ENCODE measurements around the gene TMPRSS6. TPM values are rescaled to one million over a fixed set of nuclear protein-coding genes. Genes with fewer than 3 reads are reported as not detected.

Gene TMPRSS6
- total and polyA plus RNA-seq, 2 of the 13 experiments (the other 11 are each of a cell fraction or from before 2014, with no cell fraction given), result 4.2 to 4.8 TPM

DNA sequence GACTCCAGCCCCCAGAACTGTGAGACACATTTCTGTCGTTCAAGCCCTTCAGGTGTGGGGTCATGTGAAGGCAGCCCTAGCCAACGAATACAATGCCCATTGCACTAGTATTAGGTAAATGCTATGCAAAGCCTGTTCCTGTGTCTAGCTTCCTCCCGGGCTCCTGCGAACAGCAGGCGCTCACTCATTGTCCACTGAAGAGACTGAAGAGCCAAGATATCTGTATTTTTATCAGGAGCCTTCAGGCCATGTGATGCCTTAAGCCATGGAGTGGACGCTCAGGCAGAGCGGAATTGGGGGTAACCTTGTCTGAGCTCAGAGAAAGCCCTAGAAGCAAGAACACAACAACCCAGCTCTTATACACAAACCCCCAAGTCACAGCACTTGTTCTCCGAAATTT, 4.2 kb upstream of the TMPRSS6 start (continued):
- TF ChIP-seq, protein P1, sequence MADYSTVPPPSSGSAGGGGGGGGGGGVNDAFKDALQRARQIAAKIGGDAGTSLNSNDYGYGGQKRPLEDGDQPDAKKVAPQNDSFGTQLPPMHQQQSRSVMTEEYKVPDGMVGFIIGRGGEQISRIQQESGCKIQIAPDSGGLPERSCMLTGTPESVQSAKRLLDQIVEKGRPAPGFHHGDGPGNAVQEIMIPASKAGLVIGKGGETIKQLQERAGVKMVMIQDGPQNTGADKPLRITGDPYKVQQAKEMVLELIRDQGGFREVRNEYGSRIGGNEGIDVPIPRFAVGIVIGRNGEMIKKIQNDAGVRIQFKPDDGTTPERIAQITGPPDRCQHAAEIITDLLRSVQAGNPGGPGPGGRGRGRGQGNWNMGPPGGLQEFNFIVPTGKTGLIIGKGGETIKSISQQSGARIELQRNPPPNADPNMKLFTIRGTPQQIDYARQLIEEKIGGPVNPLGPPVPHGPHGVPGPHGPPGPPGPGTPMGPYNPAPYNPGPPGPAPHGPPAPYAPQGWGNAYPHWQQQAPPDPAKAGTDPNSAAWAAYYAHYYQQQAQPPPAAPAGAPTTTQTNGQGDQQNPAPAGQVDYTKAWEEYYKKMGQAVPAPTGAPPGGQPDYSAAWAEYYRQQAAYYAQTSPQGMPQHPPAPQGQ (CRISPR knock-in tag; IDR thresholded peaks at IDR 0.05; ENCODE audit: borderline replicate concordance), result no peak
- TF ChIP-seq POLR2AphosphoS5 (IDR thresholded peaks at IDR 0.05; ENCODE audit: low read depth, low read length) (no peak), ADNP (CRISPR knock-in tag; IDR thresholded peaks at IDR 0.05) (no peak), SP2 (CRISPR knock-in tag; IDR thresholded peaks at IDR 0.05) (no peak)
- TF ChIP-seq, protein P2, sequence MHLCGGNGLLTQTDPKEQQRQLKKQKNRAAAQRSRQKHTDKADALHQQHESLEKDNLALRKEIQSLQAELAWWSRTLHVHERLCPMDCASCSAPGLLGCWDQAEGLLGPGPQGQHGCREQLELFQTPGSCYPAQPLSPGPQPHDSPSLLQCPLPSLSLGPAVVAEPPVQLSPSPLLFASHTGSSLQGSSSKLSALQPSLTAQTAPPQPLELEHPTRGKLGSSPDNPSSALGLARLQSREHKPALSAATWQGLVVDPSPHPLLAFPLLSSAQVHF (CRISPR knock-in tag; IDR thresholded peaks at IDR 0.05), result no peak

DNA sequence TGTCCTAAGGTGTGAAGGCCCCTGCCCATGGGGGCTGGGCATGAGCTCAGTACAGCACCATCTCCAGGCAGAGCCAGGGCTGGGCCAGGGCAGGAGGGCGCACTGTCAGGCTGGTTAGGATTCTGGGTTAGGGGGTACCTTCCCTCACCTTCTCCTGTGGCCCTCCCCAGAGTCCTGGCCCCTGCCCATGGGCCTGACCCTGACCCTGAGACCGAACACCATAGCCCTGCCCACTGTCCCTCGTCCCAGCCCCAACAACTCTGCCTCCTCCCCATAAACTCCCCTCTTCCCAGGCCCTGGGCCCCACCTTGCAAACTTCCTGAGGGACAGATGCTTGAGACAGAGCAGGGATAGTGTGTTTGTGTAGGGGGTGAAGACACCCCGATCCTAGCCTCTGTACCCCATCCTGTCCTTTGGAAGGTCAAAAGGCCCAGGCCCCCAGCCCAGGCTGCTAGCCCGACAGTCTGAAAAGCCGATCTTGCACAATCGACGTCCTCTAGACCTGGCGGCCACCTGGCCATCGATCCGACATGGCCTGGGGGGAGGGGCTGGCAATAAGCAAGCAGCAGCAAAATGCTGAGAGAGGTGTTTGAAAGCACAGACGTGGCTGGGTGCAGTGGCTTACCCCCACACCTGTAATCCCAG, 2.7 kb upstream of the TMPRSS6 start:
- no TSS peak for BruUV-seq (replicated peaks)
- ATAC-seq, result 0 out of 3 replicates have a peak, but pooled peaks have one; percentile 2
- in situ Hi-C loops (cut with HindIII; ENCODE audit: extremely low pct_ligation_motif_present, low pct_unique_long_range_greater_than_20kb) (no loop called here), intact Hi-C loops (cut with micrococcal nuclease; ENCODE audit: unreplicated experiment) (no loop called here)
- no peaks in the 10 kb centered on the region for H3K9me3 ChIP-seq (ENCODE audit: low read length)
- peak overlapping the region; percentile 33; the same call in 1 of the 2 replicates for H3K4me2 ChIP-seq (ENCODE audit: low read depth, low read length)
- H3K79me2 ChIP-seq (ENCODE audit: insufficient read depth, low read length), result no peaks in the 10 kb centered on the region
- WGBS (ENCODE audit: low lambda C conversion rate), result 0% methylated on average over 11 of the region's 12 CpGs
- H3K36me3 ChIP-seq (replicated peaks in 1 of 2; ENCODE audit: control insufficient read depth in 1 of 2, insufficient read depth in 2 of 2, low read length in 2 of 2), result no peaks in the 10 kb centered on the region
- no peak overlapping the region for H3K9ac ChIP-seq (ENCODE audit: insufficient read depth, low read depth, low read length)
- CTCF ChIA-PET (ENCODE audit: low intra/inter-chr PET ratio, low total read pairs), result no interaction called here
- no peak overlapping the region for H2AFZ ChIP-seq (ENCODE audit: low read length)
- peaks cover 55% of the 10 kb centered on the region for H3K4me1 ChIP-seq (ENCODE audit: insufficient read depth, low read length)
- H3K27me3 ChIP-seq (ENCODE audit: control insufficient read depth in 1 of 2, insufficient read depth in 2 of 2, low read length in 2 of 2), result peaks cover 1 to 6% of the 10 kb centered on the region in 2 experiments; a peak in 2 of 5 replicates
- peak; percentile 39 for DNase-seq (ENCODE audit: low spot score)
- POLR2A ChIA-PET, result no interaction called here
- H4K20me1 ChIP-seq (ENCODE audit: insufficient read depth, low read length), result no peaks in the 10 kb centered on the region
- H3K27ac ChIP-seq (ENCODE audit: extremely low read length, insufficient read depth, low read length), result no peak overlapping the region
- H3K4me3 ChIP-seq (replicated peaks in 1 of 3; ENCODE audit: insufficient read depth in 1 of 3, low read depth in 2 of 3, low read length in 3 of 3), result peak overlapping the region in 1 of 3 experiments; percentile 34; a peak in 1 of 6 replicates
- no peak for FAIRE-seq
- TF ChIP-seq KLF9 (CRISPR knock-in tag; IDR thresholded peaks at IDR 0.05; ENCODE audit: low read depth) (no peak), SOX5 (CRISPR knock-in tag; IDR thresholded peaks at IDR 0.05; ENCODE audit: borderline replicate concordance) (no peak), NFRKB (IDR thresholded peaks at IDR 0.05) (no peak), SALL1 (CRISPR knock-in tag; IDR thresholded peaks at IDR 0.05) (peak; percentile 87), DPF2 (CRISPR knock-in tag; IDR thresholded peaks at IDR 0.05; ENCODE audit: borderline replicate concordance, low read depth) (peak; percentile 76; the same call in 1 of the 2 replicates), ELF4 (CRISPR knock-in tag; IDR thresholded peaks at IDR 0.05; ENCODE audit: borderline replicate concordance) (no peak), SP5 (CRISPR knock-in tag; IDR thresholded peaks at IDR 0.05; ENCODE audit: borderline replicate concordance, low read depth) (no peak)
- TF ChIP-seq, protein P3, sequence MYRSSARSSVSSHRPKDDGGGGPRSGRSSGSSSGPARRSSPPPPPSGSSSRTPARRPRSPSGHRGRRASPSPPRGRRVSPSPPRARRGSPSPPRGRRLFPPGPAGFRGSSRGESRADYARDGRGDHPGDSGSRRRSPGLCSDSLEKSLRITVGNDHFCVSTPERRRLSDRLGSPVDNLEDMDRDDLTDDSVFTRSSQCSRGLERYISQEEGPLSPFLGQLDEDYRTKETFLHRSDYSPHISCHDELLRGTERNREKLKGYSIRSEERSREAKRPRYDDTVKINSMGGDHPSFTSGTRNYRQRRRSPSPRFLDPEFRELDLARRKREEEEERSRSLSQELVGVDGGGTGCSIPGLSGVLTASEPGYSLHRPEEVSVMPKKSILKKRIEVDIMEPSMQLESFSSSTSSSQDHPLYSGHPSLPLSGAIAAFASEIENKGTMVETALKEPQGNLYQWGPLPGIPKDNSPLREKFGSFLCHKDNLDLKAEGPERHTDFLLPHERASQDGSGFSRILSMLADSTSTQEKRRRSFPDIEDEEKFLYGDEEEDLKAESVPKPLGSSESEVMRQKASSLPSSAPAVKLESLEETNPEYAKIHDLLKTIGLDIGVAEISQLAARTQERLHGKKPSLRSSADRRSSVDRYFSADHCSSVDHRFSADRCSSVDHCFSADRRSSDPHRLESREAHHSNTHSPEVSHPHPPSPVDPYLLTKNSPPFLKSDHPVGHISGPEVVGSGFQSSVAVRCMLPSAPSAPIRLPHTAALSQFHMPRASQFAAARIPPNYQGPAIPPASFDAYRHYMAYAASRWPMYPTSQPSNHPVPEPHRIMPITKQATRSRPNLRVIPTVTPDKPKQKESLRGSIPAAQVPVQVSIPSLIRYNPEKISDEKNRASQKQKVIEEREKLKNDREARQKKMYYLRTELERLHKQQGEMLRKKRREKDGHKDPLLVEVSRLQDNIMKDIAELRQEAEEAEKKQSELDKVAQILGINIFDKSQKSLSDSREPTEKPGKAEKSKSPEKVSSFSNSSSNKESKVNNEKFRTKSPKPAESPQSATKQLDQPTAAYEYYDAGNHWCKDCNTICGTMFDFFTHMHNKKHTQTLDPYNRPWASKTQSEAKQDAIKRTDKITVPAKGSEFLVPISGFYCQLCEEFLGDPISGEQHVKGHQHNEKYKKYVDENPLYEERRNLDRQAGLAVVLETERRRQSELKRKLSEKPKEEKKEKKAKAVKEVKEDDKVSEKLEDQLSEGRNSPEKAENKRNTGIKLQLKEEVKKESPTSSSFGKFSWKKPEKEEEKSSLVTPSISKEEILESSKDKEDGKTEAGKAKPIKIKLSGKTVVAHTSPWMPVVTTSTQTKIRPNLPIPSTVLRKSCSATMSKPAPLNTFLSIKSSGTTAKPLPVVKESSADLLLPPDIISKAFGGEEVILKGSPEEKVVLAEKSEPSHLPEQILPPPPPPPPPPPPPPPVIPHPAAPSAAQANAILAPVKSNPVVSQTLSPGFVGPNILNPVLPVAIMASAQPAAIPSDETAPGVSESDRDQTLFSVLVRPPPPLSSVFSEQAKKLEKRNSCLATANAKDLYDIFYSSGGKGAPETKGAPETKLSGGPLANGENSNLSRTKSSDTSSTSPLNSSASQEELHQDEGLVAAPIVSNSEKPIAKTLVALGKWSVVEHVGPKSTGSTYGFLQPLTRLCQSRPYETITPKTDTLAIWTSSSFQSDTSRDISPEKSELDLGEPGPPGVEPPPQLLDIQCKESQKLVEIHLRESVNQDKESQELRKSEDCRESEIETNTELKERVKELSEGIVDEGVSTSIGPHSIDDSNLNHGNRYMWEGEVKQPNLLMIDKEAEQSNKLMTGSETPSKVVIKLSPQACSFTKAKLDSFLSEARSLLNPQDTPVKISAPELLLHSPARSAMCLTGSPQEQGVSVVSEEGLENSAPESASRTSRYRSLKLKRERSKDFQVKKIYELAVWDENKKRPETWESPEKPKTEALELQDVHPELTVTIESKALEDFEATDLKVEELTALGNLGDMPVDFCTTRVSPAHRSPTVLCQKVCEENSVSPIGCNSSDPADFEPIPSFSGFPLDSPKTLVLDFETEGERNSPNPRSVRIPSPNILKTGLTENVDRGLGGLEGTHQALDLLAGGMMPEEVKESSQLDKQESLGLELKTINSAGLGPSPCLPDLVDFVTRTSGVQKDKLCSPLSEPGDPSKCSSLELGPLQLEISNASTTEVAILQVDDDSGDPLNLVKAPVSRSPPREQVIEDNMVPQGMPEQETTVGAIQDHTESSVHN (CRISPR knock-in tag; IDR thresholded peaks at IDR 0.05), result no peak
